Measurements from ENCODE around the gene CPEB4.

Gene CPEB4

DNA sequence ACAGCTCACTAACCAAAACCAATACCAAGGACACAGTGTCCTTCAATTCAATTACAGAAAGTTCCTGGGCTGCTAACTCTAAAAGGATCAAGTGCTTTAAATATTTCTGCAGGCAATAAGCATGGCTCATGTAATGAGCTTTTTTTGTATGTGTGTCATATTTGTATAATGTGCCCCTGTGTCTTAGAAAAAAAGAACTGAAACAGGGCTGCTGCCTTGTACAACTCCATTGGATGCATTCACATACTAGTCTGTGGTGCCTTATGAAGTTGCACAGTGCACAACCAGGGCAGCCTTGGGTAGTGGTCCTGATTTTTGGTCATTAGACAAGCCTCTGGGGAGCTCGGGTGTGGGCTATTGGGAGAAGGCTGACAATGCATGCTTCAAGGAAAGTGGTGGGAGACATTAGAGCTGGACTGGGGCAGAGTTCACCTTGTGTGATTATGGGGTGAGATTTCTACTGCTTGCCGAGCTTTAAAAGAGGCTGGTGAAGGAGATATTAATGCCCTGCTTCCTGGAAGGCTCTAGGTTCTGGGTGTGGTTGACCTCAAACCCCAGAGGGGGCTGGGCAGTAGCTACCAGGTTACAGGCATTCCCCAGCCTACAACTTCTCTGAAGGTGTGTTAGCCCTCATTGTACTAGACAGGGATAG is 3.6 kb upstream of the CPEB4 start:
- peak; percentile 70 for FAIRE-seq
- DNase-seq (ENCODE audit: insufficient read length, low spot score), result no peak

DNA sequence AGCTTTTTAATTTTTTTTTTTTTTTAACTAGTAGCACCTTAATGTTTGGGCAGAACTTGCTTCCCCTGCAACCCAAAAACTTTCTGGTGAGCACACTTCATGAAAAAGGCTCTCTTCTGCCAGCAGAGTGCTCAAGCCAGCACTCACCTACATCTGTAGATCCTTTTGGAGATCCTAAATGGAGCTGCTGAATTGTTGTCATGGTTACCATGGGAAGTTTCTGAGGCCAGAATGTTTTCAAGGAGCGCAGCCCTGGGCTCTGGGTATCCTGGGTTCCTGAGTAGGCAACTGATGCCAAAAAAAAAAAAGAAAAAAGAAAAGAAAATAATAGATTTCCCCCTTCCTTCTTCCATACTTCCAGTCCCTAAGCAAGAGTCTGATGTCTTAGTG is 3.1 kb upstream of the CPEB4 start:
- DNase-seq (ENCODE audit: insufficient read length, low spot score) (no peak), FAIRE-seq (no peak)

GRCh38 chr5:173885475-173886010 is 2.6 kb upstream of the CPEB4 start:
- FAIRE-seq (peak; percentile 59), DNase-seq (ENCODE audit: insufficient read length, low spot score) (no peak)

DNA sequence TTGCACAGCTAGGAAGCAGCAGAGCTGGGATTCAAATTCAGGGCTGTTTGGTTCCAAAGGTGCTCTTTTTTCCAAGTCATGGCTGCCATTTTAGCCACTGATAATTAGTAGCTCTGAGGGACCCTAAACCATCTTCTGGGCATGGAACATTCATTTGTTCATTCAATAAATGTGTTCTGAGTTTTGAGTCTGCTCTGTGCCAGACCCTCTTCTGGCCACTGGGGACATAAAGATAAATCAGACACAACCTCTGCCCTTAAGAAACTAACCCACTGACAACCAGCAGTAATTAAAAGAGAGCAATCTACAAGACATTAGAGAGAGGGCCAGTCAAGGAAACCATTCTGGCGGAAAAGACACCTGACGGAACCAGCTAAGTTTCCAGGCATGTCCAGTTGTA is 2.0 kb upstream of the CPEB4 start:
- DNase-seq (ENCODE audit: insufficient read length, low spot score) (no peak), FAIRE-seq (no peak)

DNA sequence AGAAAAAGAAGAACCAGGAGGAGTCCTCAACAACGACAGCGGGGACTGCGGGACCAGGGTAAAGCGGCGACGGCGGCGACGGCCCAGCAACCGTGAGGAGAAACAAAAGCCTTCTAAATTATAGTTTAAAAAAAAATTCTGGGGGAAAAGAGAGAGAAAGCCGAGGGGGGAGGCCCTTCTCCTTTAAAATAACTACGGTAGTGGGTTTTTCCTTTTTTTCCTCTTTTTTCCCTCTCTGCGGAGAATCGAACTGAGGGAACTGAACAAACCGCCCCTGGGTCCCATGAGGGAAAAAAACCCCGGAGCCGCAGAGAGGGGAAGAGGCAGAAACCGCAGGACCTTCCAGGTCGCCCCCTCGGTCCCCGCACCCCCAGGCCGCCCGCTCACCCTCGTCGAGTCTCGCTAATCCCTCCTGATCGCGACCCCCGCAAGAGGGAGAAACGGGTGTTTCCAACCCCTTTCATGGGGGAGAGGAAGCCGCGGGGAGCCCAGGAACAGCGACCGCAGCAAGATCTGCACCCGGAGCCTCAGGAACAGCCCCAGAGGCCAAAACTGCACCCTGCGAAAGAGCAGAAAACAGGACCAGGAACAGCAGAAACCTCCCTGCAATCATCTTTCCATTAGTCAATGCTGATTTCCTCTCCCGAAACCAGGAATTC is 453 bp downstream of the CPEB4 start:
- DNase-seq (ENCODE audit: insufficient read length, low spot score) (no peak), FAIRE-seq (no peak)

DNA sequence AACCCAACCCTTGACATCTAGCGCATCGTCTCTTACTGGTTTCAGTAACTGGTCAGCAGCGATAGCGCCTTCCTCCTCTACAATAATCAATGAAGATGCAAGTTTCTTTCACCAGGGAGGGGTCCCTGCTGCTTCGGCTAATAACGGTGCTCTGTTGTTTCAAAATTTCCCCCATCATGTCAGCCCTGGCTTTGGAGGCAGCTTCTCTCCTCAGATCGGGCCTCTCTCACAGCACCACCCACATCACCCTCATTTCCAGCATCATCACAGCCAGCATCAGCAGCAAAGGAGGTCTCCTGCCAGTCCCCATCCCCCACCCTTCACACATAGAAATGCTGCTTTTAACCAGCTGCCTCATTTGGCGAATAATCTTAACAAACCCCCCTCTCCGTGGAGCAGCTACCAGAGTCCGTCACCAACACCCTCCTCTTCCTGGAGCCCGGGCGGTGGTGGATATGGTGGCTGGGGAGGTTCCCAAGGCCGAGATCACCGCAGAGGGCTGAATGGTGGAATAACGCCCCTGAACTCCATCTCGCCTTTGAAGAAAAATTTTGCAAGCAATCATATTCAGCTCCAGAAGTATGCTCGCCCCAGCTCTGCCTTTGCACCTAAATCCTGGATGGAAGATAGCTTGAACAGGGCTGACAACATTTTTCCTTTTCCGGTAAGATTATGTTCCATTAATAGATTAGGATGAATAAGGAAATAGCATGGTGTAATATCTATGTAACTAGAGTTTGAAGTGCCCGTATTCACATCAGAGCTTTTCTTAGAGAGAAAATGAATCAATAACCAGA is 2.2 kb downstream of the CPEB4 start:
- DNase-seq (ENCODE audit: insufficient read length, low spot score) (no peak), FAIRE-seq (no peak)

DNA sequence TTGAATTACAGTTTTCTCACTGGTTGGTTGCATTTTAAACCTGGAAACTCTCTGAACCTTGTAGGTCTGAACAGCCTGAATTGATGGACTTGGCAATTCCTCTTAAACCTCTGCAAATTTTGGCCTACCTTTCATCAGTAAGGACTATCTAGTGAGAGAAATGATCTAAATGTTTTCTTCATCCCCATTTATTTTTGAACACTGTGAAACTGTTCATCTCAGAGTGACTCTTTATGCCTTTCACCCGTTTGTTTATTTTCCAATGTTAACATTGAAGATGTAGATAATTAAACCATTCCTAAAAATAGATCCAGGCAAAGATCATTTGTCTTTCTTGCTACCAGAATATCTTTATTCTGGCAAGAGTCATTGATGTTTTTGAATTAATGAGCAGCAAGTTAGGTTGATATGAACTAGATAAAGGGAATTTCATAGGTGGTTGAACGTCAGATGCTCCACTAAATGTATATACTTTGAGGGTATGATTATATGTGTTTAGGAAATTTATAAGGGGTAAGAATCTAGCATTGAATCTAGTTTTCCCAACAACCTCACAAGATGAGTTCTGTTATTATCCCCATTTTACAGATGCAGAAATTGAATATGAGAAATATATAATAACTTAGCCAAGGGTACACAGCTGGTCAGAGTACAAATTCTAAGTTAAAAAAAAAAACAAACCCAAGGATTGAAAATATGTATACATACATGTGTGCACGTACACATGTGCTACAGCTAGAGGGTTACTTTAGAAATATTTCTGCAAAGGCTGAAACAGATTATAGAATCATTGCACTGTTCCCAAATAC is 3.4 kb downstream of the CPEB4 start:
- FAIRE-seq (peak; percentile 78), DNase-seq (ENCODE audit: insufficient read length, low spot score) (no peak)

- no peak for DNase-seq (ENCODE audit: insufficient read length, low spot score)
- FAIRE-seq, result no peak
Observed at GRCh38 chr5:173893192-173893561, 5.0 kb downstream of the CPEB4 start.

GRCh38 chr5:173895401-173896165 is 7.4 kb downstream of the CPEB4 start:
- peak; percentile 42 for FAIRE-seq

GRCh38 chr5:173896631-173897030 is 8.5 kb downstream of the CPEB4 start:
- FAIRE-seq (no peak), DNase-seq (ENCODE audit: insufficient read length, low spot score) (no peak)

More at GRCh38 chr5:173895401-173896165, 7.4 kb downstream of the CPEB4 start:
- DNase-seq (ENCODE audit: insufficient read length, low spot score), result no peak

DNA sequence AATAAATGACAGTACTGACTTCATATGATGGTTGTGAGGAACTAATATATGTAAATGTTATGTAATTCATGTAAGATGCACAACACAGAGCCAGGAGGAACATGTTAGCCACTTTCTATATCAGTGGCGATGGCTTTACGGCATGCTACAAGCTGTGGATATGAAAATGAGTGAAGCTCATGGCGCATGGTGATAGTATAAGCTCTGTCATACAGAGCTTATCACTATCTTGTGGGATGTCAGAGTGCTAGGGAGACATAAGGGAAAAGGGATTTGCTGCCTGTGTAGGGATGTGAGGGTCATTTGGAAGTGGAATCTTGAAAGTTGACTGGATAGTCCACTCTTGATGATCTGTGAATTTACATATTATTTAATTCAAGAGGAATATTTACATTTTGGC is 13.6 kb downstream of the CPEB4 start:
- DNase-seq (ENCODE audit: insufficient read length, low spot score), result no peak
- no peak for FAIRE-seq

GRCh38 chr5:173902334-173902733 is 14.2 kb downstream of the CPEB4 start:
- no peak for DNase-seq (ENCODE audit: insufficient read length, low spot score)
- FAIRE-seq, result no peak

DNA sequence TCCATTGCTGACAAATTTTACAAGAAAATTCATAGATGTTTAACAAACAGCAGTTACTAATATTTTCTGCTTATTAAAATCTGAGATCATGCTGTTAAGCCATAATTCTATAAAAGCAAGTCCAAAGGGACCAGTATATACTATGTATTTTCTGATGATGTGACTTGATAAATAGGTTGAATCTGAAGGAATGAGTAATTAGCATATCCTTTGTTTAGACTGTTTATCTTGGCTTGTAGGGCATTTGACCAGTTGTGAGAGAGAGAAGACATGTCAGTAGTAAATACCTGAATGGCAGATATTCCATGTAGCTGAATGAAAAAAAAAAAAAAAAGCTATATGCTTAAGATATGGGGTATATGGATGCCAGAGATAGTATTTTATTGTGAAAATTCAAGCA is 14.6 kb downstream of the CPEB4 start:
- DNase-seq (ENCODE audit: insufficient read length, low spot score), result no peak
- no peak for FAIRE-seq

- DNase-seq (ENCODE audit: insufficient read length, low spot score) (no peak), FAIRE-seq (no peak)
Observed at GRCh38 chr5:173903396-173904140, 15.4 kb downstream of the CPEB4 start.

GRCh38 chr5:173904151-173904550 is 16.0 kb downstream of the CPEB4 start:
- FAIRE-seq, result no peak

DNA sequence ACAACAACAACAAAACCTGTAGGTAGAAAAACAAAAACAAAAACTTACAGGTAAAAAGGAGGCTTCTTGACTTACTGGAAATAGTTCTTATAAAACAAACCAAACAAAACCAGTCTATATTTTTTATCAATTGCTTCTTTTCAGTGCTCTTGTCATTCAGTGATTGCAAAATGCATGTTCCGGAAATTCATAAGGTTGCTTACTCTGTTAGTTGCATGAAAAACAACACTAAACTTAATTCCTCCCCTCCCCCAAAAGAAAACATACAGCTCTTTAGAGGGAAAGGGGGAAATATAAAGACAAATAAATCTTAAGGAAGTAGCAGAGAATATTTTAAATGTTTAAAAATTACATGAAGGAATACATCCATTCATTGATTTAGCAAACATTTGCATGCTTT is 19.1 kb downstream of the CPEB4 start:
- FAIRE-seq (no peak), DNase-seq (ENCODE audit: insufficient read length, low spot score) (no peak)

More at GRCh38 chr5:173904151-173904550, 16.0 kb downstream of the CPEB4 start:
- DNase-seq (ENCODE audit: insufficient read length, low spot score), result no peak

DNA sequence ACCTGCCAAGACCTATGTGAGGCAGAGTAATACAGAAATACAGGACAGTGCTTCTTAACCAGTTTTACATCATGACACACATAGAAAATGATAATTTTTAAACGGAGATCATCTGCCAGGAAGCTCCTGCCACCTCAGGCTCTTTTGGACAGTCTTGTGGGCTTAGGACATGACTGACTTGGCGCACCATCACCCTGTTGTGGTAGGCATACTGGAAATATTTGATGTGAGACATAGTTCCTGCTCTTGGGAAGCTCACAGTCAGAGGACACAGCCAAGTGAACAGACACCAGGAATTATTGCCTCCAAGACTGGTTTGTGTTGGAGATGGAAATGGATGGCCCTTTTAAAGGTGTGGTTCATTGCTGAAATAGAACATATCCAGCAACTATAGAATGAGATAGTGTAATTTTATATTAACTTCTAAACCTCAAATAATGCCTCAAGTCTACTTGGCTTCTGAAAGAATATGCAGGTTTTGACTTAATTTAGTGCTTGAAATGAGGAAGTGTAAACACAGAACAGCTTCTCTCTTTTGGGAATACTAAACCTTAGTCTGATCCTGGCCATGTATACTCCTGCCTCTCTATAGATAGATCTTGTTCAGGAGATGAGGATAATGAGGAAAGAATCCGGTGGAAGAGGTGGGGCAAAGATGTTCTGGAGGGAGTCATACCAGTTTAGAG is 19.7 kb downstream of the CPEB4 start:
- DNase-seq (ENCODE audit: insufficient read length, low spot score) (no peak), FAIRE-seq (no peak)

DNA sequence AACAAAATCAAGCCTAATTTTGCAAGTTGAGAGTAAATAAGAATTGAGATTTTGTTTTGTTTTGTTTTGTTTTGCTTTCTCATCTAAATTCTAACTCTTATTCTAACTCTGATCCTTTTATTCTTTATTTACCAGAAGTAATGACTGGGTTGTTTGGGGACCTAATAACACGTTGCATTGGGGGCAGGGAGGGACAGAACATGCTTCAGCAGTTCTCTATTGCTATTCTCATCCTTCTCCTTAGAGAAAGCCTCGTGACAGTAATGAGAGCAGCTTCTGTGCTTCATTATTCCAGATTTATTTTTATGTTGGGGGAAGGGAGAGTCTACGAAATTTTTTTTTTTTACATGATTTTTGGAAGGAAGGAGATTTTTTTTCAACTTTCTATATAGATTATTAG is 21.1 kb downstream of the CPEB4 start:
- DNase-seq (ENCODE audit: insufficient read length, low spot score) (no peak), FAIRE-seq (no peak)

- FAIRE-seq (no peak), DNase-seq (ENCODE audit: insufficient read length, low spot score) (no peak)
Observed at GRCh38 chr5:173910215-173910614, 22.1 kb downstream of the CPEB4 start.

All from GM19239 (cell line).